Measurements from ENCODE around the gene CRB2. TPM values are rescaled to one million over a fixed set of nuclear protein-coding genes. Genes with fewer than 3 reads are reported as not detected.

Gene CRB2
- total and polyA plus RNA-seq, 8 donors = 0.02 to 0.08 TPM; not detected in 6

DNA sequence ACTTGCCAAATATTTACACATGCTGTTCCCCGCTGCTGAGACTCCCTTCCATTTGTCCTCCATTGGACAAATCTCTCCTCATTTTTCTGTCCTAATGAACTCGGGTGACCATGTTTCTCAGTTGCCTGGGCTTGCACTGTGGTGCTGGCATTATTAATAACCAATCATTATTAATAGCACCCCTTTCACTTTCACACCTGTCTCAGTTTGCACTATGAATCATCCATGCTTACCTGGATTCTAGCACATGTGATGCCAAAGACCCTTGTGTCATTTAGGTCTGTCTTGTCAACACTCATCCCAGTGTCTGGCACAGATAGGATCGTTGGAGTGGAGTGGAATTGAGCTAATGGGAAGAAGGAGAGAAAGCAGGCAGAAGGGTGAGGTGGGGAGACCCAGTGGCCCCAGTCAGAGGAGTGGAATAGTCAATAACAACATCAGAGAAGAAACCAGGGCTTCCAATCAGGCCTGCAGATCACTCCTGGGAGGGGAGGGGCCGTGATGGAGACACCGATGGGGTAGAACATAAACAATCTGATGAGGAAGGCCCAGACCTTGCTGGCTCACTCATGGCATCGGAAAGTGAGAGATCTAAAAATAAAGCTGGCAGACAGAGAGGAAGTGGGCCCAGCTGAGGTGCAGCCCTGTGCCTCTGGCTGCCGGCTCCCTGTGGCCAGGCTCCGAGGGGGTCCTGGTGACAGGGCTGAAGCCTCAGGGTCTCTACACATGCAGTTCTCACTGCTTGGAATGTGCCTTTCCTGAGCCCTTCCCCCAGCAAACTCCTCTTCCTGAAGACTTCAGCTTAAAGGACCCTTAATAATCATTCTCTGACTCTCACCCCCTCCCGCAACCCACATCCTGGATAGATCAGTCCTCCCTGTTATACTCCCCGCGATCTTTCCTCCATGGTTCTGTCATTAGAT is 33.5 kb upstream of the CRB2 start:
- H3K4me3 ChIP-seq = no peak overlapping the region
- no peak overlapping the region for H3K27ac ChIP-seq
- no peaks in the 10 kb centered on the region for H3K36me3 ChIP-seq
- no peak for FAIRE-seq
- H3K27me3 ChIP-seq = no peaks in the 10 kb centered on the region
- TF ChIP-seq, protein P1, sequence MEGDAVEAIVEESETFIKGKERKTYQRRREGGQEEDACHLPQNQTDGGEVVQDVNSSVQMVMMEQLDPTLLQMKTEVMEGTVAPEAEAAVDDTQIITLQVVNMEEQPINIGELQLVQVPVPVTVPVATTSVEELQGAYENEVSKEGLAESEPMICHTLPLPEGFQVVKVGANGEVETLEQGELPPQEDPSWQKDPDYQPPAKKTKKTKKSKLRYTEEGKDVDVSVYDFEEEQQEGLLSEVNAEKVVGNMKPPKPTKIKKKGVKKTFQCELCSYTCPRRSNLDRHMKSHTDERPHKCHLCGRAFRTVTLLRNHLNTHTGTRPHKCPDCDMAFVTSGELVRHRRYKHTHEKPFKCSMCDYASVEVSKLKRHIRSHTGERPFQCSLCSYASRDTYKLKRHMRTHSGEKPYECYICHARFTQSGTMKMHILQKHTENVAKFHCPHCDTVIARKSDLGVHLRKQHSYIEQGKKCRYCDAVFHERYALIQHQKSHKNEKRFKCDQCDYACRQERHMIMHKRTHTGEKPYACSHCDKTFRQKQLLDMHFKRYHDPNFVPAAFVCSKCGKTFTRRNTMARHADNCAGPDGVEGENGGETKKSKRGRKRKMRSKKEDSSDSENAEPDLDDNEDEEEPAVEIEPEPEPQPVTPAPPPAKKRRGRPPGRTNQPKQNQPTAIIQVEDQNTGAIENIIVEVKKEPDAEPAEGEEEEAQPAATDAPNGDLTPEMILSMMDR (IDR thresholded peaks at IDR 0.05) = no peak
- H3K9me3 ChIP-seq = no peaks in the 10 kb centered on the region
- peaks cover 6 to 10% (median 6%) of the 10 kb centered on the region in 3 donors for H3K4me1 ChIP-seq
- DNase-seq = no peak
- intact Hi-C loops (cut with DNase I) = no loop called here
- WGBS, 2 donors = 72 to 76% methylated on average over 11 of the region's 11 CpGs
- no peak for ATAC-seq

- DNase-seq (no peak), FAIRE-seq (no peak), ATAC-seq (no peak)
- H3K27me3 ChIP-seq = no peaks in the 10 kb centered on the region
- H3K36me3 ChIP-seq = no peaks in the 10 kb centered on the region
- H3K27ac ChIP-seq = no peak overlapping the region
- H3K4me3 ChIP-seq = no peak overlapping the region
- WGBS, 2 donors = 81 to 84% methylated on average over 13 of the region's 13 CpGs
- TF ChIP-seq, protein P1 (IDR thresholded peaks at IDR 0.05) = no peak
- no peaks in the 10 kb centered on the region for H3K9me3 ChIP-seq
- intact Hi-C loops (cut with DNase I) = no loop called here
- peaks cover 6 to 11% (median 6%) of the 10 kb centered on the region in 3 donors for H3K4me1 ChIP-seq
Observed at GRCh38 chr9:123323196-123324013, 32.6 kb upstream of the CRB2 start.

DNA sequence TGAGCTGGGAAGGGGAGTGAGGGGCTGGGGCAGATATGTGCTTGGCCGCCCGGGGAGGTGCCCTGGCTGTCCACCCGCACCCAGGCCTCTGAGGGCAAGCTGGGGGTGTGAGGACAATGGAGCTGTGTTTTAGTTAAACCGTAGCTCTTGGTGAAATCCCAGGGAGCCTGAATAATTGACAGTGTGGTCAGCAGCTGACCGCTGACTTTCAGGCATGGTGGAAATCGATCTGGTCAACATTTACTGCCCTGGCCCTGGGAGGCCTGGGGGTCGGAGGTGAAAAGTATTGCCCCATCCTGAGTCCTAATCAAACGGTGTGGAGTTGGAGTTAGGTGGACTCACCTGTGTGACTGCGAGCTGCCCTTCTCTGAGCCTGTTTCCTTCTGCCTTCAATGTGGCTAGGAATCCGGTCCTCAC is 31.2 kb upstream of the CRB2 start:
- ATAC-seq = no peak

GRCh38 chr9:123326187-123326586 is 29.8 kb upstream of the CRB2 start:
- FAIRE-seq = no peak
- 90 to 93% methylated on average over 6 of the region's 6 CpGs for WGBS, 2 donors
- intact Hi-C loops (cut with DNase I) = no loop called here
- no peak for ATAC-seq
- Histone ChIP-seq H3K27ac (no peak overlapping the region), H3K4me1 (peaks cover 6 to 11% (median 6%) of the 10 kb centered on the region in 3 donors), H3K27me3 (no peaks in the 10 kb centered on the region), H3K4me3 (no peak overlapping the region), H3K36me3 (no peaks in the 10 kb centered on the region), H3K9me3 (no peaks in the 10 kb centered on the region)
- no peak for DNase-seq
- TF ChIP-seq, protein P1 (IDR thresholded peaks at IDR 0.05) = no peak

More for the DNA sequence above, 31.2 kb upstream of the CRB2 start:
- Histone ChIP-seq H3K27ac (no peak overlapping the region), H3K27me3 (no peaks in the 10 kb centered on the region), H3K4me1 (peaks cover 6 to 11% (median 6%) of the 10 kb centered on the region in 3 donors), H3K36me3 (no peaks in the 10 kb centered on the region), H3K9me3 (no peaks in the 10 kb centered on the region), H3K4me3 (no peak overlapping the region)
- WGBS, 2 donors = 65 to 70% methylated on average over 10 of the region's 10 CpGs
- intact Hi-C loops (cut with DNase I) = no loop called here
- TF ChIP-seq, protein P1 (IDR thresholded peaks at IDR 0.05) = no peak
- FAIRE-seq = no peak
- no peak for DNase-seq
